Measurements from ENCODE around the gene SSTR3.
A peak's percentile ranks its signal among the peaks of the same experiment; 100 is the strongest.

The SSTR3 gene

GRCh38 chr22:37212174-37212906, at the start of gene SSTR3:
SSTR3 (minus strand) TSS chr22:37212477; CDS start chr22:37207803, 4,674 bp downstream.
- no peak for TF ChIP-seq CTCF (IDR thresholded peaks at IDR 0.05; ENCODE audit: low read depth, low read length)
- no peak within 1 kb of the TSS for H3K4me3 ChIP-seq (ENCODE audit: low read depth, low read length)

GRCh38 chr22:37260901-37261336, 48.6 kb upstream of the SSTR3 start:
- no peak overlapping the region for H3K4me3 ChIP-seq (ENCODE audit: low read depth, low read length)
- TF ChIP-seq CTCF (IDR thresholded peaks at IDR 0.05; ENCODE audit: low read depth, low read length) = peak; percentile 89

- no peak for TF ChIP-seq CTCF (IDR thresholded peaks at IDR 0.05; ENCODE audit: low read depth, low read length)
- H3K4me3 ChIP-seq (ENCODE audit: low read depth, low read length) = no peak overlapping the region
Measured at GRCh38 chr22:37260155-37260795, 48.0 kb upstream of the SSTR3 start.

GRCh38 chr22:37259540-37260029, 47.3 kb upstream of the SSTR3 start:
- TF ChIP-seq CTCF (IDR thresholded peaks at IDR 0.05; ENCODE audit: low read depth, low read length) = peak; percentile 80
- H3K4me3 ChIP-seq (ENCODE audit: low read depth, low read length) = no peak overlapping the region

GRCh38 chr22:37258753-37259401, 46.6 kb upstream of the SSTR3 start:
- no peak overlapping the region for H3K4me3 ChIP-seq (ENCODE audit: low read depth, low read length)
- no peak for TF ChIP-seq CTCF (IDR thresholded peaks at IDR 0.05; ENCODE audit: low read depth, low read length)

GRCh38 chr22:37258005-37258752, 45.9 kb upstream of the SSTR3 start:
- no peak for TF ChIP-seq CTCF (IDR thresholded peaks at IDR 0.05; ENCODE audit: low read depth, low read length)
- no peak overlapping the region for H3K4me3 ChIP-seq (ENCODE audit: low read depth, low read length)
